ENCODE data around the gene IGFN1. TPM values are rescaled to one million over a fixed set of nuclear protein-coding genes. Genes with fewer than 3 reads are reported as not detected.
A peak's percentile ranks its signal among the peaks of the same experiment; 100 is the strongest.

The IGFN1 gene
- total and polyA plus RNA-seq, 8 donors, result 0.60 to 3.0 (median 0.95) TPM

DNA sequence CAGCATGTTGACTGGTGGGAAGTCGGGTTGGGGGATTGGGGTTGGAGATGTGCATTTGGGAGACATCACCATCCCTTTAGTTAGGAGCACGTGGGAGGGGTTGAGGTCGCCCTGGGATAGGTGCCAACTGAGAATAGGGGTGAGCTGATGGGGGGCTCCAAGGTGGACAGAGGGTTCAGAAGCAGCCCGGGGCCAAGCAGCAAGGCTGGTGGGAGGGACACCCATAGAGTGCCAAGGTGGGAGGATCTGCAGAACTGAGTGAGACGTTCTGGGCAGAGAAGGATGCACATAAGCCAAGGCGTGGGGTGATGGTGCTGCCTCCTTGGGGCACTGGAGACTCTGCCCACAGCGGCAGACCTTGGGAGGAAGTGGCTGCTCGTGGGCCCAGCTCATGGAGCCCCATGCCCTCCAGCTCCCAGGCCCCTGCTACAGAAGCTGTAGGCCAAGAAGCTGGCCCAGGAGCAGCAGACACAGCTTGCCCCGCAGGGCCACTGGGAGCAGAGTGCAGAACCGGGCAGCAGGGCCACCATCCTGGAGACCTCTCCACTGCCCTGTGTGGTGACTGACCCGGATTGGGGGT, 61.3 kb downstream of the IGFN1 start:
- intact Hi-C loops (cut with DNase I), result loop anchor here in 1 of 2 donors (10.0 kb wide), 1 partner anchor 103 kb away; no protein-coding TSS in a partner anchor
- no peak overlapping the region for H3K4me3 ChIP-seq
- H3K9me3 ChIP-seq, result no peaks in the 10 kb centered on the region
- H3K4me1 ChIP-seq, result no peaks in the 10 kb centered on the region
- no peak overlapping the region for H3K27ac ChIP-seq
- DNase-seq (no peak), ATAC-seq (no peak)
- no peak for TF ChIP-seq CTCF (IDR thresholded peaks at IDR 0.05)
- no peaks in the 10 kb centered on the region for H3K36me3 ChIP-seq
- no peaks in the 10 kb centered on the region for H3K27me3 ChIP-seq

DNA sequence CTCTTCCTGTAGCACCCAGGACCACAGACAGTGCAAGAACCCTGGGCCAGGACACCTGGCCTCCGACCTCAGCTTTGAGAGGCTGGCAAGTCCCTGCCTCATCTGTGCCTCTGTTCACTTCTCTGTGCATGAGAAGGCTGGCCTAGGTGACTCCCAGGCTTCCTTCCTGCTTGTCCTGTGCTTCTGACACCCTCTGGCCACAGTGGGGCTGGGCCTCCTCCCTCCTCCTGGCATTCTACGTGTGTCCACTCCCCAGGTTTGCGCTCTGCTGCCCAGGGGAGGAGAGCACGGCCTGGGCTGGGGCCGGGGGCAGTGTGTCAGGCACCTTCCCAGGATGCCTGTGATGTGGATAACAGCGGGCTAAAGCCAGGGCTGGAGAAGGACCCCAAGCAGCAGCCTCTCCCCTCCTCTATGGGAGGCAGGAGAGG, 62.3 kb downstream of the IGFN1 start:
- TF ChIP-seq CTCF (IDR thresholded peaks at IDR 0.05), result no peak
- intact Hi-C loops (cut with DNase I), result loop anchor here in 1 of 2 donors (10.0 kb wide), 1 partner anchor 102 kb away; no protein-coding TSS in a partner anchor
- Histone ChIP-seq H3K27ac (no peak overlapping the region), H3K9me3 (no peaks in the 10 kb centered on the region), H3K4me3 (no peak overlapping the region), H3K36me3 (no peaks in the 10 kb centered on the region), H3K4me1 (no peaks in the 10 kb centered on the region), H3K27me3 (no peaks in the 10 kb centered on the region)
- no peak for ATAC-seq
- peak in 1 of 4 donors; percentile 57 for DNase-seq

- ATAC-seq, result no peak
- intact Hi-C loops (cut with DNase I), result loop anchor here in 1 of 2 donors (10.0 kb wide), 1 partner anchor 101 kb away; no protein-coding TSS in a partner anchor
Observed at GRCh38 chr1:201253411-201253810, 62.8 kb downstream of the IGFN1 start.

DNA sequence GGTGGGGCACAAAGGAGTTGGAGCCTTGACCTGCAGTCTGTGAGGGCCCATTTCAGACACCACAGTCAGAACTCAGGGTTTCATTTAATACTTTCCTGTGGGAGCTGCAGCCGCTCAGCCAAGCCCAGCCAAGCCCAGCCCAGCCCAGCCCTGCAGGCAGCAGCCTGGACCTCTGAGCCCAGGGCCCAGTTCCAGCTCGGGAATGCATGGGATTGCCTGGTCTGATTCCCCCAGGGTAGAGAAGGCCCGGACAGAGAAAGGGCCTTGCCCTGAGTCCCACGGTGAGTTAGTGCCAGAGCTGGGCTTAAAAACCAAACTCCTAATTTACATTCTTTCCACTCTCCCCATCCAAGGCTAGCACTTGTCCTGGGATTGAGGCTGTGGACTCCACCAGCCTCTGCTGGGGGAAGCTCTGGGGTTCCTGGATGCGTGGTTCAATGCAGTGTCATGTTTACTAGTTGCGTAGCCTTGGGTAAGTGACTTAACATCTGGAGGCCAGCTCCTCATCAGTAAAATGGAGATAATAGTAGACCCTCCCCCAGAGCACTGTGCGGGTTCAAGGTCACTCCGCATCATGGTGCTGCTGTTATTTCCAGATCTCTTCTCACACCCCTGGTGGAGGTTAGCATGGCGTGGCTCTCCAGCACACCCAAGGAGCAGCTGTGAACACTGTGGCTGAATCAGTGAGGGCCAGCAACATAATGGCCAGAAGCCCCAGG, 63.4 kb downstream of the IGFN1 start:
- no peak overlapping the region for H3K27ac ChIP-seq
- intact Hi-C loops (cut with DNase I), result loop anchor here in 1 of 2 donors (10.0 kb wide), 1 partner anchor 101 kb away; no protein-coding TSS in a partner anchor
- no peak for TF ChIP-seq CTCF (IDR thresholded peaks at IDR 0.05)
- no peak overlapping the region for H3K4me3 ChIP-seq
- H3K27me3 ChIP-seq, result peaks cover 0 to 3% of the 10 kb centered on the region in 2 donors
- H3K4me1 ChIP-seq, result no peaks in the 10 kb centered on the region
- H3K36me3 ChIP-seq, result no peaks in the 10 kb centered on the region
- DNase-seq (peak in 1 of 4 donors; percentile 37), ATAC-seq (no peak)
- H3K9me3 ChIP-seq, result no peaks in the 10 kb centered on the region

More at GRCh38 chr1:201253411-201253810, 62.8 kb downstream of the IGFN1 start:
- TF ChIP-seq CTCF (IDR thresholded peaks at IDR 0.05), result no peak
- Histone ChIP-seq H3K4me1 (no peaks in the 10 kb centered on the region), H3K4me3 (no peak overlapping the region), H3K27ac (no peak overlapping the region), H3K36me3 (no peaks in the 10 kb centered on the region), H3K27me3 (no peaks in the 10 kb centered on the region), H3K9me3 (no peaks in the 10 kb centered on the region)
- DNase-seq, result peak in 1 of 4 donors; percentile 41

All from left lung (tissue), 10 donors.